KOPT-K1 (cell line): ENCODE measurements around the gene NPPC.

Experiments used
- H3K27ac ChIP-seq: fragments of 200-600 bp; sonication (generic); 2 replicates; pipeline ENCODE4 v1.5.1; 2016; ENCODE audit warnings: antibody characterized with exemption, mild to moderate bottlenecking, low read depth, low read length; ENCODE audit not compliant: poor library complexity, severe bottlenecking
- H3K36me3 ChIP-seq: fragments of 200-600 bp; sonication (generic); 2 replicates; pipeline ENCODE4 v1.5.1; 2017; ENCODE audit warnings: antibody characterized with exemption, mild to moderate bottlenecking, low read length, moderate library complexity; ENCODE audit not compliant: insufficient read depth
- H3K9me3 ChIP-seq: fragments of 200-600 bp; sonication (generic); 2 replicates; pipeline ENCODE4 v1.5.1; 2017; ENCODE audit warnings: antibody characterized with exemption, low read length, mild to moderate bottlenecking; ENCODE audit not compliant: insufficient read depth, poor library complexity, severe bottlenecking

NPPC gene

GRCh38 chr2:231946241-231946814, 20.1 kb upstream of the NPPC start:
- no peaks in the 10 kb centered on the region for H3K9me3 ChIP-seq
- H3K27ac ChIP-seq, result no peak overlapping the region
- H3K36me3 ChIP-seq, result no peaks in the 10 kb centered on the region

GRCh38 chr2:231942180-231942579, 16.0 kb upstream of the NPPC start:
- Histone ChIP-seq H3K27ac (no peak overlapping the region), H3K36me3 (no peaks in the 10 kb centered on the region), H3K9me3 (no peaks in the 10 kb centered on the region)

- Histone ChIP-seq H3K9me3 (no peaks in the 10 kb centered on the region), H3K36me3 (no peaks in the 10 kb centered on the region), H3K27ac (no peak overlapping the region)
These were observed 15.5 kb upstream of the NPPC start for GRCh38 chr2:231941673-231942072.

GRCh38 chr2:231940795-231941194, 14.6 kb upstream of the NPPC start:
- no peak overlapping the region for H3K27ac ChIP-seq

DNA sequence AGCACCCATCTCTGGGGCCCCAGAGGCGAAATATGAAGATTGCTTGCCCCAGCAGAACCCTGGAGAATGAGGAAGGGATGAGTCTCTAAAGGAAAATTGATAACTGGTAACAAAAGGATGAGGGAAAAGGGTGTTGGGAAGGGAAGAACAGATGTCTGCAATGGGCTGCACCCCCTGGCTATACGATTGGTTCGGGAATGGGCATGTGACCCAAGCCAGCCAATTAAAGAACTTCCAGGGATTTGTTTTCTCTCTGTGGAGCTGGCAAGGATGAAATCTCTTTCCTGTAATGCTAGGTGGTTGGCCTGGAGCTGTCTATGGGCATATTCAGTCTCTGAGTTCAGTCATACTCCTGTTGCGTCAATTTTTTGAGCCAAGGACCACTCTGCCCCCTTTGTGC, 12.8 kb upstream of the NPPC start:
- H3K9me3 ChIP-seq, result no peaks in the 10 kb centered on the region
- H3K36me3 ChIP-seq, result no peaks in the 10 kb centered on the region
- H3K27ac ChIP-seq, result no peak overlapping the region

More at GRCh38 chr2:231940795-231941194, 14.6 kb upstream of the NPPC start:
- no peaks in the 10 kb centered on the region for H3K36me3 ChIP-seq
- no peaks in the 10 kb centered on the region for H3K9me3 ChIP-seq

DNA sequence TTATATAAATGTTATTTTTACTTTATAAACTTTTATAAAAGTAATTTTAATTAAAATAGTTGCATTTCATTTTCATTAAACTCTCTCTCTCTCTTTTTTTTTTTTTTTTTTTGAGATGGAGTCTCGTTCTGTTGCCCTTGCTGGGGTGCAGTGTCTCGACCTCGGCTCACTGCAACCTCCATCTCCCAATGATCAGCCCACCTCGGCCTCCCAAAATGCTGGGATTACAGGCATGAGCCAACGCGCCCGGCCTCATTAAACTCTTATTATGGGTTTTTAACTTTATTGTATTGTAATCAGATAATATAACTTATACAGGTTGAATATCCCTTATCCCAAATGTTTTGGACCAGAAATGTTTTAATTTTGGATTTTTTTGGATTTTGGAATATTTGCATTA, 10.9 kb upstream of the NPPC start:
- H3K27ac ChIP-seq, result no peak overlapping the region
- H3K9me3 ChIP-seq, result no peaks in the 10 kb centered on the region
- no peaks in the 10 kb centered on the region for H3K36me3 ChIP-seq

- no peaks in the 10 kb centered on the region for H3K36me3 ChIP-seq
- no peak overlapping the region for H3K27ac ChIP-seq
- H3K9me3 ChIP-seq, result no peaks in the 10 kb centered on the region
These were observed 10.3 kb upstream of the NPPC start for GRCh38 chr2:231936491-231936890.

- no peak overlapping the region for H3K27ac ChIP-seq
- no peaks in the 10 kb centered on the region for H3K9me3 ChIP-seq
- H3K36me3 ChIP-seq, result no peaks in the 10 kb centered on the region
These were observed 9.6 kb upstream of the NPPC start for GRCh38 chr2:231935815-231936214.

GRCh38 chr2:231935207-231935524, 9.0 kb upstream of the NPPC start:
- H3K36me3 ChIP-seq, result no peaks in the 10 kb centered on the region

GRCh38 chr2:231934441-231935206, 8.4 kb upstream of the NPPC start:
- no peaks in the 10 kb centered on the region for H3K9me3 ChIP-seq
- no peak overlapping the region for H3K27ac ChIP-seq
- no peaks in the 10 kb centered on the region for H3K36me3 ChIP-seq

More at GRCh38 chr2:231935207-231935524, 9.0 kb upstream of the NPPC start:
- no peak overlapping the region for H3K27ac ChIP-seq
- no peaks in the 10 kb centered on the region for H3K9me3 ChIP-seq

GRCh38 chr2:231933916-231934401, 7.8 kb upstream of the NPPC start:
- no peak overlapping the region for H3K27ac ChIP-seq
- H3K36me3 ChIP-seq, result no peaks in the 10 kb centered on the region
- no peaks in the 10 kb centered on the region for H3K9me3 ChIP-seq

- Histone ChIP-seq H3K9me3 (no peaks in the 10 kb centered on the region), H3K27ac (no peak overlapping the region), H3K36me3 (no peaks in the 10 kb centered on the region)
These were observed 7.1 kb upstream of the NPPC start for GRCh38 chr2:231932985-231933915.

GRCh38 chr2:231932711-231932970, 6.4 kb upstream of the NPPC start:
- no peaks in the 10 kb centered on the region for H3K9me3 ChIP-seq
- H3K36me3 ChIP-seq, result no peaks in the 10 kb centered on the region
- H3K27ac ChIP-seq, result no peak overlapping the region

GRCh38 chr2:231931481-231931915, 5.3 kb upstream of the NPPC start:
- Histone ChIP-seq H3K36me3 (no peaks in the 10 kb centered on the region), H3K9me3 (no peaks in the 10 kb centered on the region), H3K27ac (no peak overlapping the region)

- Histone ChIP-seq H3K27ac (no peak overlapping the region), H3K9me3 (no peaks in the 10 kb centered on the region), H3K36me3 (no peaks in the 10 kb centered on the region)
These were observed 4.5 kb upstream of the NPPC start for GRCh38 chr2:231930593-231931281.
